Activated CD4-positive, alpha-beta T cell treated with anti-CD3 and anti-CD28 coated beads, Interleukin-2, amount 50 U/mL, for 4 hours (primary cell): ENCODE results near the gene AGAP4.
"Not testable (repeated sequence)": the region's sequence is repeated elsewhere in the genome, so short reads cannot be mapped to it uniquely, and the experiment has no call there.

ENCODE experiments used
- DNase-seq, 2 experiments: peaks; one replicate each; pipeline ENCODE4 v3.0.0-alpha.2; 2020

AGAP4 gene

DNA sequence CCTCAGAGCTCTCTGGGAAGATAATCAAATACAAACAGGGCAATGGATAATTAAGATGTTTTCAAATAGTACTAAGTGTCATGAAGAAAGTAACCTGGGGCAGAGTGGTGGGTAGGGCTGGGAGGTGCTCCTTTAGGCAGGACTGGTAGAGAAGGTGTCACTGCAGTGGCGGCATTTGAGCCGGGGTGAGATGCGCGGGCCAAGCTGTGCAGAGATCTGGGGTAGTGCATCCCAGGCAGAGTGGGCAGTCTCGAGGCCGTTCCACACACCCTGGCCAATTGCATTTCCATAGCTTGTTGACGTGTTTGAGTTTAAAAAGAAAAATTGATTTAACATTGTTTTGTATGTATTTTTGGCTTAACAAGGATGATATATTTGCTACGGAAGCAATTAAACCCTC is 57.3 kb downstream of the AGAP4 start:
- not testable (repeated sequence) for DNase-seq

DNA sequence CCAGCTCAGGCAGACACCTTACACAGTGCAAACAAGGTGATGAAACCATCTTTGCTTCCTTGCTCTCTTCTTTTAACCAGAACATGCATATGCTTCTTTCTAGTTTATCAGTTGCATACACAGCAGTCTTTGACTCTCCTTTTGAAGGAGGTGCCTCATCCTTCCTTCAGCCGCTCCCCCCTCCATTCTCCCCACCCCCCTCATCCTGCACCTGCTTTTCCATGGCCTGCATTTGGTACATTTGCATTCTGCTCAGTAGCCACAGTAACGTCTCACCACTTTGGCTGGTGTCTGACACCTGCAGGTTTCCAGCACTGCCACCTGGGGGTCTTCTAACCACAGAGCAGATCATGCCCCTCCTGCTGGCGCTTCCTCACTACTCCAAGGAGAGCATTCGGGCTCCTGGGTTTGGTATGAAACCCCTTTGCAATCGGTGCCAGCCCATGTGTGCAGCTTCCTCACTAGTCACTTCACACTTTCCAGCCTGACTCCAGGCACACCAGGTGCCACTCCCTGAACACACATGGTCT is 60.0 kb downstream of the AGAP4 start:
- DNase-seq = not testable (repeated sequence)

DNA sequence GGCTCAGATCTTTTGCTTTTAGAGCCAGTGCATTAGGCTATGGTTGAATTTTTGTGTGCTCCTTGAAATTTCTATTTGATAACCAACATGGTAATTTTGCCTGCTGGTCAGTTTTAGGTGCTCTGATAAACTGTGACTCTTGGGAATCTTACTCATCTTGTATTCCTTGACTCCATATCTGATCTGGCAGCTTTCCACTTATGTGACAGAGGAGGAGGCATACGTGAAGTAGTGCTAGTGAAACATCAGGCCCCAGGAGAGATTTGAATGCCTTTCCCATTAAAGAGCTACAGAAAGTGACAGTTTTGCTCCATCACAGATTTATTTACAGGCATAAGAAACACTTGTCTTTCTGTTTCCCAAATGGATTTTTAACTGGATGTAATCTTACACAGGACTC is 61.1 kb downstream of the AGAP4 start:
- not testable (repeated sequence) for DNase-seq
